Stimulated activated CD4-positive, alpha-beta T cell treated with anti-CD3 and anti-CD28 coated beads, Interleukin-4, amount 100 ng/mL, for 48 hours (primary cell): ENCODE data around the gene EVI5L.
"Not testable (repeated sequence)": the region's sequence is repeated elsewhere in the genome, so short reads cannot be mapped to it uniquely, and the experiment has no call there.

ENCODE experiments used
- DNase-seq, 2 donors: peaks; one replicate each; pipeline ENCODE4 v3.0.0-alpha.2; 2020; ENCODE audit warnings: low read depth in 2 of 2

Gene EVI5L

GRCh38 chr19:7846155-7846646 is 16.2 kb downstream of the EVI5L start:
- DNase-seq: no peak

DNA sequence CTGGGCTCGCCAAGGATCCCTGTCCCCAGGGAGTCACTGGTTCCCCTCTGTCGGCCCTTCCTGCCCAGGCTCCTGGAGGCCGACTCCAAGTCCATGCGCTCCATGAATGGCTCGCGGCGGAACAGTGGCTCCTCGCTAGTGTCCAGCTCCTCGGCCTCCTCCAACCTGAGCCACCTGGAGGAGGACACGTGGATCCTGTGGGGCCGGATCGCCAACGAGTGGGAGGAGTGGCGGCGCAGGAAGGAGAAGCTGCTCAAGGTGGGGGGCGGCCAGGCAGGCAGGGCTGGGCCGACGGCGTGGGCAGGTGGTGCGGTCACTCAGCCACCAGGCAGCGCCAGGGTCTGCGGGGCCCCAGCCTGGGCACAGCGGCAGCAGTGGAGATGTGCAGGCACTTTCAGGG is 17.6 kb downstream of the EVI5L start:
- no peak for DNase-seq

- DNase-seq: no peak
These were observed 18.9 kb downstream of the EVI5L start for GRCh38 chr19:7848779-7849457.

DNA sequence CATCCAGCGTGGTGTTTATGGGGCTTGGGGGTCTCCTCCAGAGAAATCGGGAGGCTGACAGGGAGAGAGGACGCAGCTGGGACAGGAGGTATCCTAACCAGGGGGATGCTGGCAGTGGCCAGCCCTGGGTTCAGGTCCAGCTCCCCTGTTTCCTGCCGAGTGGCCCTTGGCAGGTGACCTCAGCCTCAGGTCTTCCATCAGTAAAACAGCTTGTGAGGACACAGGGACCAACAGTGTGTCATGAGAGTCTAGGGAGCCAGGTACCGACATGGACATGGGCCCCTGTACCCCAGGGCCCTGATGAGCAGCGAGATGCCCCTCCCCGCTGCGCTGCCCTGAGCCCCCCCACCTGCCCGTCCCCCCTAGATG is 19.6 kb downstream of the EVI5L start:
- no peak for DNase-seq

GRCh38 chr19:7850000-7850813 is 20.2 kb downstream of the EVI5L start:
- no peak for DNase-seq

DNA sequence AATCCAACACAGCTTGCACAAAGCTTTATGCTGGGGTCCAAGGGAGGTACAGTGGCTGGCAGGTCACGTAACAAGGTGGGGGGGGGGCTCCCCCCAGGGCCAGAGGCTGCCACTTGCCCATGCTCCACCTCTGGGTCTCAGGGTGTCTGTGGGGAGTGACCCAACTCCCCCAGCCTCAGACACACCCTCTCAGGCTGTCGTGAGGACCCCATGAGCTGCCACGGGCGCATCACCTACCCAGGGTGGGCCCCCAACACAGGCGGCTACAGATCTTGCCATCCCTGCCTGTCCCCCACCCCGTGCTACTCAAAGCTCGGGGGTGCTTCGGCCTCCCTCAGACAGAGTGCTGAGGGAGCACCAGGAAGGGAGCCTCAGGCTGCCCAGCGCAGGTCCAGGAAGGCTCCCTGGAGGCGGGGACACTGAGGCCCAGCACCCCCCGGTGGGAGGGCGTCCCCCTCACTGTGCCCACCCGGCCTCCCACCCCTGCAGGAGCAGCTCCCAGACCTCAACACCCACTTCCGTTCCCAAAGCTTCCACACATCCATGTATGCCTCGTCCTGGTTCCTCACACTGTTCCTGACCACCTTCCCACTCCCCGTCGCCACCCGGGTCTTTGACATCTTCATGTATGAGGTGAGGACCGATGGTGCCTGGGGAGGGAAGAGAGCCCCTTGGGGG is 21.1 kb downstream of the EVI5L start:
- no peak for DNase-seq

- DNase-seq: no peak
These were observed 21.8 kb downstream of the EVI5L start for GRCh38 chr19:7851623-7852500.

- peak; percentile 60 to 71 for DNase-seq
These were observed 23.1 kb downstream of the EVI5L start for GRCh38 chr19:7852851-7853769.

- no peak for DNase-seq
These were observed 23.7 kb downstream of the EVI5L start for GRCh38 chr19:7853770-7854128.

DNA sequence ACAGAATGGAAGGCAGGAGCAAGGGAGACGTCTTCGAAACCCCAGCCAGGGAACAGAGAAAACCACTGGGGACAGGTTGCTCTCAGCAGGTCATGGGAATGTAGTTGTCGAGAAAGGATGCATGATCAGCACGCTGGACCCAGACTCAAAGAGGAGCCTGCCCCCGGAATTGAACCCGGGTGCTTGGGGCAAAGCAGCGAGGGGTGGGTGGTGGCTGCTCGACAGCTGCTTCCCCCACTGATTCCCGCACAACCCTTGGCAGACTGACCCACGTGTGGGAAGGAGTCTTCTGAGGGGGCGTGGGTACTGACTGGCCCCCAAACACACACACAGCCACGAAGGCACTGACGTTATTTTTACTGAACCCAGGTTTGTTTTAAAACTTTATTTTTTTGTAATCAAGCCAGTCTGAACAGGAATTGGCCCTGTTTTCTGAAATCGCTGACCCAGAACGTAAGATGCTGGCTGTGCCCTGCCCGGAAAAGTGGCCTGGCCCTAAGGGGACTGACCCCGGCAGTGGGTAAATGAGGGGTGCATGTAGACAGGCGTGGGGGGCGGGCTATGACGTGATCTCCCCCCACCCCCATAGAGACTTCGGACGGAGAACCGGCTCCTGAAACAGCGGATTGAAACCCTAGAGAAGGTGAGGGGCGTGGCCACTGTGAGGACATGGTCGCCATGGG is 25.5 kb downstream of the EVI5L start:
- DNase-seq: no peak

- DNase-seq: no peak
These were observed 26.1 kb downstream of the EVI5L start for GRCh38 chr19:7856109-7856591.

- DNase-seq: no peak
These were observed 27.0 kb downstream of the EVI5L start for GRCh38 chr19:7856679-7857663.

DNA sequence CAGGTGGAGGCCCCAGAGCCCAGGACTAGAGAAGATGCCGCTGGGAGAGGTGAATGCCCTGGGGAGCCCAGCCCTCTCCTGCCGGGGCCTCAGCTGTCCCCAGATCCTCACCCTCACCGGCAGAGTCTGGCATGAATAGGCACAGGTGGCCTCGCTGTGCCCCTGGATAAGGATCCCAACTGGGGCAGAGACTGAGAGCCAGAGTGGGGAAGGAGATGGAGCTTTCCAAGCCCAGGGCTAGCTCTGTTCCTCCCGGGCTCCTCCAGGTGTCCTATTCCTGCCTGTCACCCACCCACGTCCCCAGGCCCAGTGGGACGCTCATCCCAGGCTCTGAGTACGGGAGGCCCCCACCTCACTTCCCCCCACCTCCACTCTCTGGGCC is 27.7 kb downstream of the EVI5L start:
- DNase-seq: no peak

DNA sequence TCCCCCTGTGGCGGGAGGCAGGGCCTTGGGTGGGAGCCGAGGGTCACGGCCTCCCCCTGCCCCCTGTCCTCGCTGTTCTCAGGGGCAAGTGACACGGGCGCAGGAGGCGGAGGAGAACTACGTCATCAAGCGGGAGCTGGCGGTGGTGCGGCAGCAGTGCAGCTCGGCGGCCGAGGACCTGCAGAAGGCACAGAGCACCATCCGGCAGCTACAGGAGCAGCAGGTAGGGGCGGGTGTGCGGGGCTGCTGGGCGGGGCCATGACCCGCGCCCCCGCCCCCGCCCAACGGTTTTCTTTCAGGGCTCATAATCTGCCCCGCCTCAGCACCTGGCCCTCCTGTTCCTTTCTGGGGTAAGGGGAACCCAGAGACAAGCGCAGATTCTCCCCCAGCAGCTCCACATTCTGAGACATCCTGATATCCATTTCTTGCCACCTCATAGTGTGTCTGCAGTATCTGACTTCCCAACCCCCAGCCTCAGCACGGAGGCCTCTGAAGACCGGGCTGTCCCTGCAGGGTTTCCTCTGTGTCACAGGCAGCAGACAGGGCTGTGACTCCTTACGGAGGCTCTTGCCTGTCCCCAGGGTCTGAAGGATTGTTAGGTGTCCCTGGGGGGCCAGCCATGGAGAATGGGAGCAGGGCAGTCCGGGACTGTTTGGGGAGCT is 28.2 kb downstream of the EVI5L start:
- no peak for DNase-seq

DNA sequence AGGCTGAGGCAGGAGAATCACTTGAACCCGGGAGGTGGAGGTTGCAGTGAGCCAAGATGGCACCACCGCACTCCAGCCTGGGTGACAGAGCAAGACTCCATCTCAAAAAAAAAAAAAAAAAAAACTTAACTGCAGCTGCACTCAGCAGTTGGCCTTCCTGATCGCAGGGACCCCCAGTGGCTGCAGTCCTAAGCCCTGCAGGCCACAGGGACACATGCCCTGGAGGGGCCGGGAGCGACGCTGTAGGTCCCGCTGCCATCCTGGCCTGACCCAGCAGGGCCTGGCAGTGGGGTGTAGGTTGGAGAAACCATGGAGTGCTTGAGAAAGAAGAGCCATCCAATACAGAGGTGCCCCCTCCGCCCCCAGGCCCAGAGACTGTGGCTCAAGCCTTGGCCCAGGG is 29.1 kb downstream of the EVI5L start:
- not testable (repeated sequence) for DNase-seq

GRCh38 chr19:7859831-7860713 is 30.1 kb downstream of the EVI5L start:
- DNase-seq: no peak
